GM04504 (cell line): Measurements from ENCODE around the gene LRR1.
"Not testable (repeated sequence)": the region's sequence is repeated elsewhere in the genome, so short reads cannot be mapped to it uniquely, and the experiment has no call there.

Source experiments
- DNase-seq: peaks from one replicate; pipeline ENCODE4 v3.0.0-alpha.2; 2012; ENCODE audit warnings: low read depth

The LRR1 gene

GRCh38 chr14:49633640-49634546 lies 35.2 kb downstream of the LRR1 start:
- peak; percentile 82 for DNase-seq

GRCh38 chr14:49634547-49635334 lies 36.0 kb downstream of the LRR1 start, which contains the start of gene DNAAF2:
Gene DNAAF2, minus strand, starts transcription at chr14:49635244. Its CDS starts 95 bp downstream, at chr14:49635149.
- peak; percentile 47 for DNase-seq

GRCh38 chr14:49636866-49637265 lies 38.1 kb downstream of the LRR1 start:
- DNase-seq: no peak

GRCh38 chr14:49637534-49638078 lies 38.9 kb downstream of the LRR1 start:
- no peak for DNase-seq

DNA sequence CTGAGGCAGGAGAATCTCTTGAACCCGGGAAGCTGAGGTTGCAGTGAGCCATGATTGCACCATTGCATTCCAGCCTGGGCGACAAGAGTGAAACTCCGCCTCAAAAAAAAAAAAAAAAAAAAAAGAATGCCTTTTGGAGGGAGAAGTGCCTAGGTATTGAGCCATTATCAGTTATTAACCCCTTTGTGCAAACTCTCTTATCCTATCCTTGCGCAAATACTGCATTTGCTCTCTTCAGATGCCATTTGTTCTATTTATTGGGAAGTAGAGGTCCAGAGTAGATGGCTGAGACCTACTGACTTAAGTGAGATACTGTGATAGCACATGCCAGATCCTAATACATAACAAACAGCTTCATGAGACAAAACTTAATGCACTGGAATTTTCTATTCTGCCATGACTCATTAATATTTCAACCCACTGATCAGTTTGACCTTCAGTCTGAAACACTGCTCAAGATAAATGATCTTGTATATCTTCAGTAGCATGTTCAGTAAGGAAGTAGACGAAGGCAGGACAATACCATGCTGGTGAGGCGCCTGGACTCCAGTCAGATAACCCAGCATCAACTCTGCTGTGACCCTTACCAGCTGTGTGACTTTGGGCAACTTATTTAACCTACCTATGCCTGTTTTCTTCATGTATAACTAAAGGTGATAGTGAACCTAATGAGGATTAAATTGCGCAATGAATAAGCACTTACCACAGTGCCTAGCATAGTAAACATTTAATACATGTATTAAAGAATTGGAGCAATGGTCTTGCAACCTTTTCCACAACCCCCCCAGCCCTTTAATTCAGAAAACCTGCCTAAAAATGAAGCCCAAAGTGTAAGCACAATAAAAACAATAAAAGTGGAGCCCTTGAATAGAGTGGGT lies 42.0 kb downstream of the LRR1 start:
- DNase-seq: no peak

- no peak for DNase-seq
These were observed 43.0 kb downstream of the LRR1 start for GRCh38 chr14:49641697-49642129.

- no peak for DNase-seq
These were observed 43.4 kb downstream of the LRR1 start for GRCh38 chr14:49642163-49642562.

DNA sequence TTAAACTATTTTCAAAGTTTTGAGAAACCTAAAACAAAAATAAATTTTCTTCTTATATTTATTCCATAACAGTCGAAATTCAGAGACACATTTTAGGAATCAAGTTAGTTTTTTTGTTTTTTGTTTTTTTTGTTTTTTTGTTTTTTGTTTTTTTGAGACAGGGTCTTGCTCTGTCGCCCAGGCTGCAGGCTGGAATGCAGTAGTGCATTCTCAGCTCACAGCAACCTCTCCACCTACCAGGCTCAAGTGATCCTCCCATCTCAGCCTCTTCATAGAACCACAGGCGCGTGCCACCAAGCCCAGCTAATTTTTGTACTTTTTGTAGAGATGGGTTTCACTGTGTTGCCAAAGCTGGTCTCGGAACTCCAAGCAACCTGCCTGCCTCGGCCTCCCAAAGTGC lies 54.8 kb downstream of the LRR1 start:
- no peak for DNase-seq

DNA sequence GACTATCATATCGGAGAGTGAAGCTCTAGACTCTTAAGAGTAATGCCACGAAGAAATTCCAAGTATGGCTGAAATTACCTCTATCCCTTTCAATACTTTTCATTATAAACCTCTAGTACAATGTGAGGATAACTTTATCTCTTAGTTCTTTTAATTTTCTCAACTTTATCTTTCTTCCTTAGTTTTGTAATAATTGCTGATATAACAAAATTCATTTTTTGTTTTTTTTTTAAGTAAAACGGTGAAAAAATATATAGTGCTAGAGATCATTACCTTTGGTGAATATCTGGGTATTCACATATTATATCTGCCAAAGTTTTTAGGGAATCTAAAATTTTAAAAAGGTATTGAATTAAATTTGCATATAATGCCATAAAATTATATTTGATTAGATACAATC lies 55.8 kb downstream of the LRR1 start:
- no peak for DNase-seq

GRCh38 chr14:49657500-49657899 lies 58.8 kb downstream of the LRR1 start:
- not testable (repeated sequence) for DNase-seq

GRCh38 chr14:49659526-49660455 lies 61.1 kb downstream of the LRR1 start:
- no peak for DNase-seq
